HepG2 (cell line): ENCODE results near the gene FRMD6. TPM values are rescaled to one million over a fixed set of nuclear protein-coding genes. Genes with fewer than 3 reads are reported as not detected.
A peak's percentile ranks its signal among the peaks of the same experiment; 100 is the strongest.

Experiments
- ATAC-seq: fragments of 200-7000 bp; cut with Tn5 transposase; 3 replicates; pipeline ENCODE4 v1.9.1; 2020; ENCODE audit warnings: mild to moderate bottlenecking, moderate library complexity
- Bru-seq: library from RNA; stranded (reverse); fragments of 400-500 nt; gene quantifications from one replicate; lab custom pipeline; 2021; lab: Mats Ljungman, UMichigan
- BruChase-seq, 2 experiments: library from RNA; stranded (reverse); fragments of 400-500 nt; gene quantifications; one replicate each; lab custom pipeline; 2021; lab: Mats Ljungman, UMichigan
- BruUV-seq: library from RNA; stranded (reverse); fragments of 400-500 nt; replicated peaks from 2 replicates; lab custom pipeline; 2021; lab: Mats Ljungman, UMichigan
- CTCF ChIA-PET: fragments of 300-600 bp; formaldehyde crosslinking; extraction: SDS; loops from one replicate; lab custom pipeline; 2021; ENCODE audit warnings: low total read pairs, inconsistent platforms, low intra/inter-chr PET ratio; lab: Yijun Ruan, JAX
- POLR2A ChIA-PET: fragments of 350-600 bp; sonication (Branson Sonifier 250); formaldehyde crosslinking; loops from one replicate; lab custom pipeline; 2020; ENCODE audit warnings: antibody characterized with exemption, inconsistent platforms; lab: Yijun Ruan, JAX
- DNase-seq: peaks from one replicate; pipeline ENCODE4 v3.0.0-alpha.2; 2015; ENCODE audit warnings: low spot score
- FAIRE-seq: peaks from 3 replicates; lab custom pipeline; 2011; peaks lifted over from hg19 to GRCh38; lab: Jason Lieb, UNC
- H2AFZ ChIP-seq: one replicate; pipeline ENCODE4 v1.6.1; 2011; ENCODE audit warnings: low read length, inconsistent platforms
- H3K27ac ChIP-seq: fragments of 300-600 bp; 3 replicates; pipeline ENCODE4 v1.8.0; 2011; ENCODE audit warnings: mixed run types, mild to moderate bottlenecking, mixed read lengths, low read length, inconsistent platforms; ENCODE audit not compliant: insufficient read depth; ENCODE audit errors: extremely low read length
- H3K27me3 ChIP-seq, 2 experiments: fragments of 200-600 bp in 1 of 2; 2 replicates in 1 of 2; 3 replicates in 1 of 2; pipeline versions ENCODE4 v1.6.0 to v1.8.0; 2011; ENCODE audit warnings: low read length in 2 of 2, mild to moderate bottlenecking in 2 of 2, moderate library complexity in 2 of 2, inconsistent platforms in 1 of 2; ENCODE audit not compliant: insufficient read depth in 2 of 2, control insufficient read depth in 1 of 2
- H3K36me3 ChIP-seq, 2 experiments: fragments of 200-600 bp in 1 of 2; replicated peaks in 1 of 2; 2 replicates in 1 of 2; 3 replicates in 1 of 2; pipeline versions ENCODE4 v1.5.1 to v1.8.0; 2011; ENCODE audit warnings: low read length in 2 of 2, inconsistent platforms in 1 of 2; ENCODE audit not compliant: insufficient read depth in 2 of 2, control insufficient read depth in 1 of 2
- H3K4me1 ChIP-seq: 2 replicates; pipeline ENCODE4 v1.5.1; 2012; ENCODE audit warnings: low read length, inconsistent platforms; ENCODE audit not compliant: insufficient read depth
- H3K4me2 ChIP-seq: 2 replicates; pipeline ENCODE4 v1.6.0; 2011; ENCODE audit warnings: low read depth, low read length, inconsistent platforms
- H3K4me3 ChIP-seq, 3 experiments: fragments of 200-600 bp in 1 of 3; sonication (generic), shearing (Covaris generic) in 1 of 3; replicated peaks in 1 of 3; 2 replicates each; pipeline ENCODE4 v1.5.1; 2011 to 2016; ENCODE audit warnings: low read length in 3 of 3, inconsistent platforms in 2 of 3, low read depth in 2 of 3, mild to moderate bottlenecking in 2 of 3, control low read depth in 1 of 3, mixed read lengths in 1 of 3; ENCODE audit not compliant: insufficient read depth in 1 of 3
- H3K79me2 ChIP-seq: one replicate; pipeline ENCODE4 v1.6.1; 2011; ENCODE audit warnings: low read length, inconsistent platforms; ENCODE audit not compliant: insufficient read depth
- H3K9ac ChIP-seq: 2 replicates; pipeline ENCODE4 v1.6.0; 2011; ENCODE audit warnings: mild to moderate bottlenecking, low read depth, low read length, inconsistent platforms; ENCODE audit not compliant: insufficient read depth
- H3K9me3 ChIP-seq: 2 replicates; pipeline ENCODE4 v1.5.1; 2012; ENCODE audit warnings: mild to moderate bottlenecking, low read length
- H4K20me1 ChIP-seq: 2 replicates; pipeline ENCODE4 v1.6.0; 2011; ENCODE audit warnings: inconsistent platforms, mild to moderate bottlenecking, low read length, moderate library complexity; ENCODE audit not compliant: insufficient read depth
- ADNP ChIP-seq: sonication (generic); formaldehyde crosslinking; IDR thresholded peaks from 2 replicates; pipeline ENCODE4 v1.4.0; 2020; ENCODE audit warnings: missing genetic modification reagents
- BCL3 ChIP-seq: sonication (generic); formaldehyde crosslinking; IDR thresholded peaks from 2 replicates; pipeline ENCODE4 v1.5.1; 2020; ENCODE audit warnings: mild to moderate bottlenecking, missing genetic modification reagents, moderate library complexity
- DMAP1 ChIP-seq: IDR thresholded peaks from 2 replicates; pipeline ENCODE4 v1.6.1; 2016
- FLYWCH1 ChIP-seq: sonication (generic); formaldehyde crosslinking; IDR thresholded peaks from 2 replicates; pipeline ENCODE4 v1.8.1; 2023; ENCODE audit warnings: mild to moderate bottlenecking, missing genetic modification reagents
- HMGXB4 ChIP-seq, 2 experiments: sonication (generic) in 1 of 2; formaldehyde crosslinking in 1 of 2; IDR thresholded peaks; 2 replicates each; pipeline versions ENCODE4 v1.4.0 to v1.6.1; 2018 to 2020; ENCODE audit warnings: missing genetic modification reagents in 2 of 2, borderline replicate concordance in 1 of 2, low read depth in 1 of 2, mild to moderate bottlenecking in 1 of 2, missing biosample characterization in 1 of 2
- KDM6A ChIP-seq: IDR thresholded peaks from 2 replicates; pipeline ENCODE4 v1.6.1; 2016; ENCODE audit warnings: low read depth
- MXD4 ChIP-seq: IDR thresholded peaks from 2 replicates; pipeline ENCODE4 v1.6.1; 2016; ENCODE audit warnings: mild to moderate bottlenecking, missing biosample characterization, missing genetic modification reagents
- PHF20 ChIP-seq: sonication (generic); formaldehyde crosslinking; IDR thresholded peaks from 2 replicates; pipeline ENCODE4 v1.5.0; 2020; ENCODE audit warnings: mild to moderate bottlenecking, missing genetic modification reagents
- PHF21A ChIP-seq: sonication (generic); formaldehyde crosslinking; IDR thresholded peaks from 2 replicates; pipeline ENCODE4 v1.5.0; 2020; ENCODE audit warnings: mild to moderate bottlenecking, missing genetic modification reagents
- PITX1 ChIP-seq: sonication (generic); formaldehyde crosslinking; IDR thresholded peaks from 2 replicates; pipeline ENCODE4 v1.5.1; 2020; ENCODE audit warnings: mild to moderate bottlenecking, missing genetic modification reagents
- RAD21 ChIP-seq: fragments of 450-650 bp; formaldehyde crosslinking; IDR thresholded peaks from 2 replicates; pipeline ENCODE4 v1.5.0; 2020; ENCODE audit warnings: mild to moderate bottlenecking
- ZBTB38 ChIP-seq: sonication (generic); formaldehyde crosslinking; IDR thresholded peaks from 2 replicates; pipeline ENCODE4 v1.5.1; 2020; ENCODE audit warnings: mild to moderate bottlenecking, missing genetic modification reagents
- ZMYM4 ChIP-seq: sonication (generic); formaldehyde crosslinking; IDR thresholded peaks from 2 replicates; pipeline ENCODE4 v1.8.1; 2023; ENCODE audit warnings: mild to moderate bottlenecking, missing genetic modification reagents
- ZNF432 ChIP-seq: sonication (generic); formaldehyde crosslinking; IDR thresholded peaks from 2 replicates; pipeline ENCODE4 v1.5.0; 2020; ENCODE audit warnings: missing genetic modification reagents, mild to moderate bottlenecking, borderline replicate concordance
- ZNF496 ChIP-seq: sonication (generic); formaldehyde crosslinking; IDR thresholded peaks from 2 replicates; pipeline ENCODE4 v1.8.1; 2023; ENCODE audit warnings: mild to moderate bottlenecking, moderate library complexity, missing genetic modification reagents; ENCODE audit not compliant: insufficient replicate concordance
- WGBS: methylation state at CpG from one replicate; pipeline ENCODE4 v1.1.6; 2017; ENCODE audit warnings: low lambda C conversion rate; 5-methylcytosine and 5-hydroxymethylcytosine counted together
- in situ Hi-C: cut with HindIII; loops from 2 replicates; pipeline ENCODE4 v1.10.0; 2017; ENCODE audit warnings: low pct_unique_long_range_greater_than_20kb; ENCODE audit not compliant: extremely low pct_ligation_motif_present
- intact Hi-C: fragments of 100-400 bp; cut with micrococcal nuclease; formaldehyde crosslinking; loops from one replicate; pipeline ENCODE4 v1.10.0; 2022; ENCODE audit not compliant: unreplicated experiment
- long read RNA-seq, 2 experiments: library from RNA in 1 of 2; library from polyadenylated mRNA in 1 of 2; stranded (forward) in 1 of 2; unstranded in 1 of 2; transcript quantifications; one replicate each; pipeline ENCODE4 v2.0.0, GENCODE V29; 2019 to 2022
- polyA minus RNA-seq, 3 experiments: library from RNA; depleted of rRNA, polyadenylated mRNA; stranded (reverse); fragments of >200 nt; gene quantifications; 2 replicates each; pipeline ENCODE4 v1.2.3, GENCODE V29; 2011; ENCODE audit warnings: low replicate concordance in 1 of 3
- polyA plus RNA-seq, 8 experiments: library from polyadenylated mRNA; depleted of rRNA in 3 of 8; stranded (reverse) in 7 of 8; unstranded in 1 of 8; fragments of >200 nt; fragmentation: Illumina TruSeq in 4 of 8; extraction: Trizol in 4 of 8; gene quantifications; 2 replicates each; pipeline versions ENCODE4 v1.2.1 to v1.2.3, GENCODE V29; 2011 to 2016; ENCODE audit warnings: low read depth in 4 of 8, missing spikeins in 1 of 8, mixed read lengths in 1 of 8; ENCODE audit not compliant: insufficient read depth in 1 of 8
- total RNA-seq, 5 experiments: library from RNA; depleted of rRNA; stranded (reverse); fragments of >200 nt; fragmentation: Illumina TruSeq; extraction: Trizol; gene quantifications; 2 replicates each; pipeline ENCODE4 v1.2.3, GENCODE V29; 2016; ENCODE audit warnings: low read depth in 1 of 5

Gene FRMD6
- total RNA-seq (2016; rRNA removed; fragmentation: Illumina TruSeq; extraction: Trizol) (5.4 and 6.8 TPM in 2 replicates), polyA plus RNA-seq (2011; rRNA removed) (2.4 and 2.8 TPM in 2 replicates), polyA minus RNA-seq (2011; rRNA and poly(A)+ RNA removed; ENCODE audit: low replicate concordance) (8.0 and 25.7 TPM in 2 replicates), Bru-seq, nascent RNA (percentile 48 among the genes with signal in this experiment), BruChase-seq, experiment 1, labeled RNA remaining after a 6-hour chase (percentile 46 among the genes with signal in this experiment), BruChase-seq, experiment 2, labeled RNA remaining after a 2-hour chase (percentile 46 among the genes with signal in this experiment)
- 2.0 TPM in 2 replicates for total RNA-seq (2016; cell fraction: cytosol; rRNA removed; fragmentation: Illumina TruSeq; extraction: Trizol; ENCODE audit: low read depth)
- 5.7 and 5.8 TPM in 2 replicates for total RNA-seq (2016; cell fraction: insoluble cytoplasmic fraction; rRNA removed; fragmentation: Illumina TruSeq; extraction: Trizol)
- total RNA-seq (2016; cell fraction: membrane; rRNA removed; fragmentation: Illumina TruSeq; extraction: Trizol) = 2.6 and 3.1 TPM in 2 replicates
- total RNA-seq (2016; cell fraction: nucleus; rRNA removed; fragmentation: Illumina TruSeq; extraction: Trizol) = 6.2 and 6.7 TPM in 2 replicates
- polyA plus RNA-seq (2011; cell fraction: cytosol; rRNA removed) = 2.1 and 3.8 TPM in 2 replicates
- 2.3 and 5.0 TPM in 2 replicates for polyA plus RNA-seq (2011; cell fraction: nucleus; rRNA removed)
- polyA plus RNA-seq (2012) = 1.7 and 1.9 TPM in 2 replicates
- polyA plus RNA-seq (2016; cell fraction: cytosol; fragmentation: Illumina TruSeq; extraction: Trizol; ENCODE audit: low read depth) = 0.20 and 0.24 TPM in 2 replicates
- polyA plus RNA-seq (2016; cell fraction: insoluble cytoplasmic fraction; fragmentation: Illumina TruSeq; extraction: Trizol; ENCODE audit: low read depth) = 4.1 and 4.7 TPM in 2 replicates
- polyA plus RNA-seq (2016; cell fraction: membrane; fragmentation: Illumina TruSeq; extraction: Trizol; ENCODE audit: low read depth) = 0.74 and 0.77 TPM in 2 replicates
- polyA plus RNA-seq (2016; cell fraction: nucleus; fragmentation: Illumina TruSeq; extraction: Trizol; ENCODE audit: insufficient read depth, low read depth) = 3.5 and 3.8 TPM in 2 replicates
- 3.9 and 4.9 TPM in 2 replicates for polyA minus RNA-seq (2011; cell fraction: cytosol; rRNA and poly(A)+ RNA removed)
- 11.9 and 14.0 TPM in 2 replicates for polyA minus RNA-seq (2011; cell fraction: nucleus; rRNA and poly(A)+ RNA removed)
- long read RNA-seq, experiment 1 = 0 reads
- long read RNA-seq, experiment 2, partial matches to known transcripts = 0 of 6 reads
- long read RNA-seq, experiment 2, other reads (novel, unspliced or antisense) = 6 of 6 reads

- WGBS = 0% methylated on average over 13 of the region's 86 CpGs
- H3K4me1 ChIP-seq = peaks cover 36% of the 10 kb centered on the region
- intact Hi-C loops (loop anchor here (2.0 to 5.0 kb wide), 5 partner anchors 94 to 369 kb away; no protein-coding TSS in a partner anchor), in situ Hi-C loops (loop anchor here (10.0 kb wide), 1 partner anchor 123 kb away; no protein-coding TSS in a partner anchor)
- CTCF ChIA-PET = no interaction called here
- H3K9ac ChIP-seq = peak within 1 kb of the TSS; percentile 97
- DNase-seq (peak; percentile 68), FAIRE-seq (no peak), ATAC-seq (peak; percentile 84)
- H3K9me3 ChIP-seq = no peaks in the 10 kb centered on the region
- H3K27ac ChIP-seq = peak within 1 kb of the TSS; percentile 85
- H3K27me3 ChIP-seq = no peaks in the 10 kb centered on the region; a peak in 1 of 5 replicates
- H3K79me2 ChIP-seq = no peaks in the 10 kb centered on the region
- peak within 1 kb of the TSS; percentile 95 for H3K4me2 ChIP-seq
- H3K36me3 ChIP-seq = no peaks in the 10 kb centered on the region
- POLR2A ChIA-PET = interaction anchor here (1.0 to 2.0 kb wide), 6 partner anchors 13 to 76 kb away, joined by 3 to 8 read pairs (median 3); no protein-coding TSS in a partner anchor
- peak within 1 kb of the TSS; percentile 88 to 96 (median 93) for H3K4me3 ChIP-seq
- no peaks in the 10 kb centered on the region for H4K20me1 ChIP-seq
- BruUV-seq = no TSS peak
- no peak within 1 kb of the TSS for H2AFZ ChIP-seq
- TF ChIP-seq MXD4 (CRISPR knock-in tag) (0 out of 2 replicates have a peak, but pooled peaks have one; percentile 39), ZBTB38 (CRISPR knock-in tag) (no peak), PHF21A (CRISPR knock-in tag) (peak; percentile 44; the same call in 1 of the 2 replicates), RAD21 (peak; percentile 53), PITX1 (CRISPR knock-in tag) (0 out of 2 replicates have a peak, but pooled peaks have one; percentile 28), FLYWCH1 (CRISPR knock-in tag) (no peak), PHF20 (no peak; the same call in 1 of the 2 replicates), DMAP1 (CRISPR knock-in tag) (peak; percentile 23; the same call in 1 of the 2 replicates), ADNP (CRISPR knock-in tag) (no peak), ZNF432 (CRISPR knock-in tag) (no peak), KDM6A (CRISPR knock-in tag) (no peak), HMGXB4 (CRISPR knock-in tag; IDR thresholded peaks at IDR 0.05; ENCODE audit: borderline replicate concordance in 1 of 2, low read depth in 1 of 2) (peak in 1 of 2 experiments; percentile 85; a peak in 2 of 4 replicates), ZNF496 (CRISPR knock-in tag) (no peak), BCL3 (CRISPR knock-in tag) (0 out of 2 replicates have a peak, but pooled peaks have one; percentile 10), ZMYM4 (CRISPR knock-in tag) (peak; percentile 55; the same call in 1 of the 2 replicates)
These were observed at the start of gene FRMD6 for GRCh38 chr14:51651388-51652167. FRMD6 (plus strand) TSS chr14:51651910; CDS start chr14:51689837, 37,927 bp downstream.
